ENCODE data around the gene ENOX2.

Gene ENOX2

GRCh38 chrX:130846746-130847145, 56.3 kb downstream of the ENOX2 start:
- Histone ChIP-seq H3K27me3 (ENCODE audit: insufficient read depth, low read length) (no peaks in the 10 kb centered on the region), H3K36me3 (ENCODE audit: insufficient read depth, low read length) (no peaks in the 10 kb centered on the region), H3K27ac (ENCODE audit: low read depth, low read length) (no peak overlapping the region), H3K4me1 (ENCODE audit: control insufficient read depth, insufficient read depth, low read length, unreplicated experiment) (no peaks in the 10 kb centered on the region), H3K4me3 (ENCODE audit: low read depth, low read length) (no peak overlapping the region), H2AFZ (ENCODE audit: low read length, unreplicated experiment) (no peak overlapping the region), H3K79me2 (ENCODE audit: control insufficient read depth, insufficient read depth, low read length, unreplicated experiment) (no peaks in the 10 kb centered on the region)

- no peak overlapping the region for H2AFZ ChIP-seq (ENCODE audit: low read length, unreplicated experiment)
- H3K4me1 ChIP-seq (ENCODE audit: control insufficient read depth, insufficient read depth, low read length, unreplicated experiment), result no peaks in the 10 kb centered on the region
- no peaks in the 10 kb centered on the region for H3K36me3 ChIP-seq (ENCODE audit: insufficient read depth, low read length)
- H3K27me3 ChIP-seq (ENCODE audit: insufficient read depth, low read length), result no peaks in the 10 kb centered on the region
- no peaks in the 10 kb centered on the region for H3K79me2 ChIP-seq (ENCODE audit: control insufficient read depth, insufficient read depth, low read length, unreplicated experiment)
- no peak overlapping the region for H3K27ac ChIP-seq (ENCODE audit: low read depth, low read length)
- no peak overlapping the region for H3K4me3 ChIP-seq (ENCODE audit: low read depth, low read length)
Measured at GRCh38 chrX:130841776-130842175, 61.2 kb downstream of the ENOX2 start.

GRCh38 chrX:130840345-130840744, 62.7 kb downstream of the ENOX2 start:
- H3K4me3 ChIP-seq (ENCODE audit: low read depth, low read length), result no peak overlapping the region
- H3K27me3 ChIP-seq (ENCODE audit: insufficient read depth, low read length), result no peaks in the 10 kb centered on the region
- no peaks in the 10 kb centered on the region for H3K36me3 ChIP-seq (ENCODE audit: insufficient read depth, low read length)
- no peak overlapping the region for H3K27ac ChIP-seq (ENCODE audit: low read depth, low read length)
- no peaks in the 10 kb centered on the region for H3K4me1 ChIP-seq (ENCODE audit: control insufficient read depth, insufficient read depth, low read length, unreplicated experiment)
- no peak overlapping the region for H2AFZ ChIP-seq (ENCODE audit: low read length, unreplicated experiment)
- H3K79me2 ChIP-seq (ENCODE audit: control insufficient read depth, insufficient read depth, low read length, unreplicated experiment), result no peaks in the 10 kb centered on the region

- H3K4me1 ChIP-seq (ENCODE audit: control insufficient read depth, insufficient read depth, low read length, unreplicated experiment), result peaks cover 2% of the 10 kb centered on the region
- H3K36me3 ChIP-seq (ENCODE audit: insufficient read depth, low read length), result no peaks in the 10 kb centered on the region
- no peak overlapping the region for H3K27ac ChIP-seq (ENCODE audit: low read depth, low read length)
- no peak overlapping the region for H2AFZ ChIP-seq (ENCODE audit: low read length, unreplicated experiment)
- no peak overlapping the region for H3K4me3 ChIP-seq (ENCODE audit: low read depth, low read length)
- H3K27me3 ChIP-seq (ENCODE audit: insufficient read depth, low read length), result no peaks in the 10 kb centered on the region
- H3K79me2 ChIP-seq (ENCODE audit: control insufficient read depth, insufficient read depth, low read length, unreplicated experiment), result no peaks in the 10 kb centered on the region
Measured at GRCh38 chrX:130836447-130836846, 66.6 kb downstream of the ENOX2 start.

- no peaks in the 10 kb centered on the region for H3K27me3 ChIP-seq (ENCODE audit: insufficient read depth, low read length)
- H3K79me2 ChIP-seq (ENCODE audit: control insufficient read depth, insufficient read depth, low read length, unreplicated experiment), result no peaks in the 10 kb centered on the region
- no peak overlapping the region for H3K4me3 ChIP-seq (ENCODE audit: low read depth, low read length)
- no peaks in the 10 kb centered on the region for H3K36me3 ChIP-seq (ENCODE audit: insufficient read depth, low read length)
- H3K4me1 ChIP-seq (ENCODE audit: control insufficient read depth, insufficient read depth, low read length, unreplicated experiment), result peaks cover 2% of the 10 kb centered on the region
- H2AFZ ChIP-seq (ENCODE audit: low read length, unreplicated experiment), result no peak overlapping the region
- no peak overlapping the region for H3K27ac ChIP-seq (ENCODE audit: low read depth, low read length)
Measured at GRCh38 chrX:130834830-130835229, 68.2 kb downstream of the ENOX2 start.

- Histone ChIP-seq H2AFZ (ENCODE audit: low read length, unreplicated experiment) (no peak overlapping the region), H3K4me3 (ENCODE audit: low read depth, low read length) (no peak overlapping the region), H3K27me3 (ENCODE audit: insufficient read depth, low read length) (no peaks in the 10 kb centered on the region), H3K4me1 (ENCODE audit: control insufficient read depth, insufficient read depth, low read length, unreplicated experiment) (peaks cover 2% of the 10 kb centered on the region), H3K27ac (ENCODE audit: low read depth, low read length) (no peak overlapping the region), H3K79me2 (ENCODE audit: control insufficient read depth, insufficient read depth, low read length, unreplicated experiment) (no peaks in the 10 kb centered on the region), H3K36me3 (ENCODE audit: insufficient read depth, low read length) (no peaks in the 10 kb centered on the region)
Measured at GRCh38 chrX:130834149-130834548, 68.9 kb downstream of the ENOX2 start.

- Histone ChIP-seq H3K79me2 (ENCODE audit: control insufficient read depth, insufficient read depth, low read length, unreplicated experiment) (no peaks in the 10 kb centered on the region), H2AFZ (ENCODE audit: low read length, unreplicated experiment) (no peak overlapping the region), H3K27ac (ENCODE audit: low read depth, low read length) (no peak overlapping the region), H3K4me3 (ENCODE audit: low read depth, low read length) (no peak overlapping the region), H3K27me3 (ENCODE audit: insufficient read depth, low read length) (no peaks in the 10 kb centered on the region), H3K36me3 (ENCODE audit: insufficient read depth, low read length) (no peaks in the 10 kb centered on the region), H3K4me1 (ENCODE audit: control insufficient read depth, insufficient read depth, low read length, unreplicated experiment) (peaks cover 2% of the 10 kb centered on the region)
Measured at GRCh38 chrX:130831347-130831722, 71.7 kb downstream of the ENOX2 start.

GRCh38 chrX:130830599-130831346, 72.2 kb downstream of the ENOX2 start:
- Histone ChIP-seq H3K36me3 (ENCODE audit: insufficient read depth, low read length) (no peaks in the 10 kb centered on the region), H3K4me3 (ENCODE audit: low read depth, low read length) (no peak overlapping the region), H3K4me1 (ENCODE audit: control insufficient read depth, insufficient read depth, low read length, unreplicated experiment) (peaks cover 2% of the 10 kb centered on the region), H2AFZ (ENCODE audit: low read length, unreplicated experiment) (no peak overlapping the region), H3K27ac (ENCODE audit: low read depth, low read length) (no peak overlapping the region), H3K27me3 (ENCODE audit: insufficient read depth, low read length) (no peaks in the 10 kb centered on the region), H3K79me2 (ENCODE audit: control insufficient read depth, insufficient read depth, low read length, unreplicated experiment) (no peaks in the 10 kb centered on the region)

- Histone ChIP-seq H2AFZ (ENCODE audit: low read length, unreplicated experiment) (no peak overlapping the region), H3K36me3 (ENCODE audit: insufficient read depth, low read length) (no peaks in the 10 kb centered on the region), H3K27ac (ENCODE audit: low read depth, low read length) (no peak overlapping the region), H3K79me2 (ENCODE audit: control insufficient read depth, insufficient read depth, low read length, unreplicated experiment) (no peaks in the 10 kb centered on the region), H3K4me1 (ENCODE audit: control insufficient read depth, insufficient read depth, low read length, unreplicated experiment) (peaks cover 2% of the 10 kb centered on the region), H3K4me3 (ENCODE audit: low read depth, low read length) (no peak overlapping the region), H3K27me3 (ENCODE audit: insufficient read depth, low read length) (no peaks in the 10 kb centered on the region)
Measured at GRCh38 chrX:130829526-130830515, 73.2 kb downstream of the ENOX2 start.

GRCh38 chrX:130828641-130829040, 74.4 kb downstream of the ENOX2 start:
- H3K79me2 ChIP-seq (ENCODE audit: control insufficient read depth, insufficient read depth, low read length, unreplicated experiment), result no peaks in the 10 kb centered on the region
- no peaks in the 10 kb centered on the region for H3K4me1 ChIP-seq (ENCODE audit: control insufficient read depth, insufficient read depth, low read length, unreplicated experiment)
- H3K36me3 ChIP-seq (ENCODE audit: insufficient read depth, low read length), result no peaks in the 10 kb centered on the region
- H3K4me3 ChIP-seq (ENCODE audit: low read depth, low read length), result no peak overlapping the region
- H2AFZ ChIP-seq (ENCODE audit: low read length, unreplicated experiment), result no peak overlapping the region
- no peak overlapping the region for H3K27ac ChIP-seq (ENCODE audit: low read depth, low read length)
- H3K27me3 ChIP-seq (ENCODE audit: insufficient read depth, low read length), result no peaks in the 10 kb centered on the region
